NCI-H1105 treated with DMSO at 0.1 percent for 48 hours (cell line): ENCODE results near the gene DNAJC5G.
A peak's percentile ranks its signal among the peaks of the same experiment; 100 is the strongest.
"Not testable (repeated sequence)": the region's sequence is repeated elsewhere in the genome, so short reads cannot be mapped to it uniquely, and the experiment has no call there.

Experiments used
- DNase-seq: peaks from one replicate; lab custom pipeline; 2025; lab: John Stamatoyannopoulos, UW

Gene DNAJC5G

GRCh38 chr2:27255187-27255586 lies 20.0 kb upstream of the DNAJC5G start:
- DNase-seq: no peak

GRCh38 chr2:27255660-27256059 lies 19.6 kb upstream of the DNAJC5G start:
- DNase-seq: no peak

- no peak for DNase-seq
Observed at GRCh38 chr2:27256855-27257454, 18.3 kb upstream of the DNAJC5G start.

- DNase-seq: no peak
Observed at GRCh38 chr2:27258051-27258450, 17.2 kb upstream of the DNAJC5G start.

- DNase-seq: no peak
Observed at GRCh38 chr2:27261241-27261925, 13.8 kb upstream of the DNAJC5G start.

- DNase-seq: no peak
Observed at GRCh38 chr2:27261926-27262298, 13.3 kb upstream of the DNAJC5G start.

GRCh38 chr2:27262379-27263286 lies 12.6 kb upstream of the DNAJC5G start, which contains the start of gene SLC30A3:
TSS of gene SLC30A3 (minus strand) at chr2:27263047. CDS start at chr2:27262906, 141 bp downstream.
- peak; percentile 55 for DNase-seq

GRCh38 chr2:27263287-27264252 lies 11.7 kb upstream of the DNAJC5G start:
- peak; percentile 33 for DNase-seq

GRCh38 chr2:27264253-27264752 lies 10.9 kb upstream of the DNAJC5G start:
- no peak for DNase-seq

- DNase-seq: peak; percentile 57
Observed at GRCh38 chr2:27264753-27265535, 10.3 kb upstream of the DNAJC5G start.

GRCh38 chr2:27265536-27265870 lies 9.7 kb upstream of the DNAJC5G start:
- DNase-seq: no peak

GRCh38 chr2:27268296-27268695 lies 6.9 kb upstream of the DNAJC5G start:
- DNase-seq: not testable (repeated sequence)

GRCh38 chr2:27270131-27270530 lies 5.1 kb upstream of the DNAJC5G start:
- no peak for DNase-seq

GRCh38 chr2:27270670-27271069 lies 4.6 kb upstream of the DNAJC5G start:
- no peak for DNase-seq

GRCh38 chr2:27271631-27272340 lies 3.4 kb upstream of the DNAJC5G start:
- DNase-seq: no peak

- DNase-seq: not testable (repeated sequence)
Observed at GRCh38 chr2:27272537-27273522, 2.4 kb upstream of the DNAJC5G start.

GRCh38 chr2:27278010-27278409 lies 2.8 kb downstream of the DNAJC5G start:
- no peak for DNase-seq

GRCh38 chr2:27280826-27281225 lies 5.6 kb downstream of the DNAJC5G start:
- no peak for DNase-seq

- DNase-seq: no peak
Observed at GRCh38 chr2:27281442-27281841, 6.2 kb downstream of the DNAJC5G start.
